Nucleus accumbens (tissue), 56 donors: ENCODE results near the gene TES.
"Not testable (repeated sequence)": the region's sequence is repeated elsewhere in the genome, so short reads cannot be mapped to it uniquely, and the experiment has no call there.

Experiments
- DNase-seq, 56 donors: peaks; one replicate each; lab custom pipeline; 2025; lab: John Stamatoyannopoulos, UW

TES gene

GRCh38 chr7:116210345-116211005 lies at the start of gene TES:
TSS of gene TES (plus strand) at chr7:116210539. CDS start at chr7:116210708, 169 bp downstream.
- DNase-seq: peak in 2 of 56 donors; percentile 9 to 10

GRCh38 chr7:116161728-116162127 lies 48.6 kb upstream of the TES start:
- no peak for DNase-seq

DNA sequence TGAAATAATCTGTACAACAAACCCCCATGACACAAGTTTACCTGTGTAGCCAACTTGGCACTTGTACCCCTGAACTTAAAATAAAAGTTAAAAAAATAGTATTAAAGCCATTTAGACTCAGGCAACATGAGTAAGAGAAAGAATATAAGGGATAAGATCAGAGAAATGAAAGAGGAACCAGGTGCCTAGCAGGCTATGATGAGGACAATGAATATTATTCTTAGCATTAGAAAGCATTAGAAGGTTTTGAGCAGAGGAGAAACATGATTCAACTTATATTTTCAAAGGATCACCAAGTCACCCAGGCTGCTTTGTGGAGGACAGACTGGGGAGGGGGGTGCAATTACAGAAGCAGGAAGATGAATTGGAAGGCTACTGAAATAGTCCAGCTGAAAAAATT lies 48.1 kb upstream of the TES start:
- DNase-seq: no peak

- no peak for DNase-seq
These were observed 47.3 kb upstream of the TES start for GRCh38 chr7:116162992-116163391.

DNA sequence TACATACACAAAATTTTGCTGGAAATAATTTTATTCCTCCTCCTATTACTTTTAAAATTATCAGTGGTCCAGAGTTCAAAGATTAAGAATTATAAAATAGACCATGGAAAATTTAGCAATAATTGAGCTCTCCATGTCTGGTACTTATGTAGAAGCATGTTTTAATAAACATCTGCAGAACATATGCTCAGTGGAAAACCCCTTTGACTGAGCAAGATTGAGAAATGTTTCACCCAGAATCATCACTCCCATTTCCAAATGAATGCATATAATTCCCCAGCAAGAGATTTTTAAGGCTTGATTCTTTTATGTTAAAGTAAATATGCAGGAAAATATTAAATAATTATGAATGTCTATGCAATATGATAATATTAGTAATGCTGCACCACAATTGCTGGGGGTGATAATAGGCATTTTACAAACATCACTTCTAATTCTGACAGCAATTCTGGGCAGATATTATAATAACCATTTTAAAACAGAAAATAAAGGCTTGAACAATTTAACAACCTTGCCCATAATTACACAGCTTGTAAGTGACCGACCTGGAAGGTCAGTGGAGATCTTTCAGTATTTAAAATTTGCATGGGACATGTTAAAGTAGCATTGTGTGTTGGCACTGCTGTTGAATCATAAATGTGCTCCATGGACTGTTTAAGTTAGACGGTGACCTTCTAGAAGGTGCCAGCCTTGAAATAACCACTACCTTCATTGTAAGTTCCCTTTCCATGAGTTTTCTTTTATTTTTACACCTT lies 45.6 kb upstream of the TES start:
- DNase-seq: no peak

DNA sequence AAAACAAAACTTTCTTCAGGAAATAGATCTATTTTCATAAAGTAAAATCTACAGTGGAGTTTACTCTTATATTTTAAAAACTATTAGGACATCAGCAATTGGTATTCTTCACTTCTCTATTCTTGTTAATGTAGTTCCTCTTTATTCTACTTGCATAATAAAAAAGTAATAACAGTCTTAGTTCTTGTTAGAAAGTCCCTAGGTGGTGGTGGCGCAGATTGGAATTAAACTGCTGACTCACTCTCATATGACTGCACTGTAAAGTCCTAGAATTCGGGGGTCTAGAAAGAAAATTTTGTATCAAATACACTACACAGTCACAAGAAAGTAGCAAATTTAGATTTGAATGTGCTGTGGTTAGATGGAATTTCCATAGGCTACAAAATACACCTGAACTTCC lies 44.6 kb upstream of the TES start:
- no peak for DNase-seq

GRCh38 chr7:116166156-116166555 lies 44.2 kb upstream of the TES start:
- DNase-seq: no peak

DNA sequence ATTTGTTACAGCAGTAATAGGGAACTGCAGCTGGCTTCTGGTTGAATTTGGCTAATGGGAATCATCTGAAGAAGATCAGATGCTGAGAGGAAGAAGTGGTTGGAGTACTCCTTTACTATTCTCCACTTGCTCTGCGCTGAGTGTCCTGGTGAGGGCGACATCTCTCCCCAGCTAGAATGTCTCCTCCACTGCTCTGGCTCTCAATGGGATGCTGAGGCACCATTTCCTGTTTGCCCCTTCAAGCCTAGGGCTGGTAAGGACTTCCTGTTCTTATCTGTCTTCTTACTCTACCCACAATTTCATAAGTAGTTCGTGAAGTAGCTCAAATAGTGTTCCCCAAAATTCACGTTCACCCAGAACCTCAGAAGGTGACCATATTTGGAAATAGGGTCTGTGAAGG lies 43.2 kb upstream of the TES start:
- DNase-seq: no peak

GRCh38 chr7:116169060-116169459 lies 41.3 kb upstream of the TES start:
- DNase-seq: no peak

DNA sequence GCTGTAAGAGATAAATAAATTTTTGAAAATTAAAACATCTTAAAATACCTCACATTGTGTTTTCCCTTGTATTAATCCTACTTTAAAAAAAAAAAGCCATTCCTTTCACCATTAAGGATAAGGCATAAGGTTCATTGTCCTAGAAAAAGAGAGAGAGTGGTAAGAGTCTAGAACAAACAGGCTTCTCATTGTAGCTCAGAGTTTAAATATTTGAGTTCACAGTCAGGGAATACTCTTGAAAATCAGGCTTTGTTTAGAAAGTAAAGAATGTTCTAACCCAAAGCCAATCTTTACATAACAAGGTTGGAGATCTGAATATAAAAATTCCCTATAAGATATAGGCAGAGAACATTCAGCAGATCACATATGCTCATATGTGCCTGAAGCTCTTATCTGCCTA lies 40.2 kb upstream of the TES start:
- no peak for DNase-seq

- peak in 1 of 56 donors; percentile 4 for DNase-seq
These were observed 39.2 kb upstream of the TES start for GRCh38 chr7:116171094-116171493.

DNA sequence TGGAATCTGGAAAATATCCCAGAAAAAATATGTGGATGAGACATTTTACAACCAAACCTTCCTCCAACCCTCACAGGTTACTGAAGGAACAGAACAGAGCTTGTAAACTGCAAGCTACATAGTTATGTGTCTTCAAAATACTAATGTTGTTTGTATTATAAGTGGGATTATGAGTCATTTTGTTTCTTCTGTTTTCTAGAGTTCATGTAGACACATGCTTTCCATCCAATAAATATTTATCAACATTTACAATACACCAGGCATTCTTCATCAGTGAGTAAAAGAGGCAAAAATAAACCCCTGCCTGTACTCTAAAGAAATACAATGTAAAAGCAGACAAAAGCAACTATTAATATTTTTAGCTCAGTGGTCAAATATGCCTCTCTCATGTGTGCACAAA lies 38.0 kb upstream of the TES start:
- DNase-seq: no peak

GRCh38 chr7:116173051-116174028 lies 37.0 kb upstream of the TES start:
- peak in 2 of 56 donors; percentile 4 to 21 for DNase-seq

- not testable (repeated sequence) for DNase-seq
These were observed 35.2 kb upstream of the TES start for GRCh38 chr7:116175095-116175494.

- DNase-seq: no peak
These were observed 34.1 kb upstream of the TES start for GRCh38 chr7:116176226-116176625.

- no peak for DNase-seq
These were observed 33.3 kb upstream of the TES start for GRCh38 chr7:116177009-116177408.

- no peak for DNase-seq
These were observed 30.0 kb upstream of the TES start for GRCh38 chr7:116180302-116180701.

DNA sequence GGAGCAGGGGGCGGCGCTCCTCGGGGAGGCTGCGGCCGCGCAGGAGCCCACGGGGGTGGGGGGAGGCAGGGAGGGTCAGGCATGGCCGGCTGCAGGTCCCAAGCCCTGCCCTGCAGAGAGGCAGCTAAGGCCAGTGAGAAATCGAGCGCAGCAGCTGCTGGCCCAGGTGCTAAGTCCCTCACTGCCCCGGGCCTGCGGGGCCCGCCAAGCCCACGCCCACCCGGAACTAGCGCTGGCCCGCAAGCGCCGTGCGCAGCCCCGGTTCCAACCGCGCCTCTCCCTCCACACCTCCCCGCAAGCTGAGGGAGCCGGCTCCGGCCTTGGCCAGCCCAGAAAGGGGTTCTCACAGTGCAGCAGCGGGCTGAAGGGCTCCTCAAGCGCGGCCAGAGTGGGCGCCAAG lies 28.3 kb upstream of the TES start:
- DNase-seq: no peak

- no peak for DNase-seq
These were observed 24.9 kb upstream of the TES start for GRCh38 chr7:116185450-116185849.

- DNase-seq: no peak
These were observed 24.4 kb upstream of the TES start for GRCh38 chr7:116185956-116186355.

DNA sequence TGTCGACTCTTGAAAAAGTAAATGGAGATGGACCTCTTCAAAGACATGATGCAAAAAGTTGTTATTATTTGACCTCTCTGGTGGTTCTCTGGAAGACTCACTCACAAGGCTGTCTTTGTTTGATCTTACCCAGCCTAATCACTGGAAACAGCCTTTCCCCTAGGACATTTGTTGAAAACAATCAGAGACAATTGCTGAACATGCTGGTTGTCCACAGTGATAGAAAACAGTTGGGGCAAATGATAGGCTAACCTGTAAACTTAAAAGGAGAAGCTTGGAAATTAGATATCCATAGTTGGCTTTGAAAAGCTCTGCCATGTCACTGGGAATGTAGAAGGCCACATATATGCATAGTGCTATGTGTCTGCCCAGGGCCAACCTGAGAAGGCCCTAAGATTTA lies 22.9 kb upstream of the TES start:
- DNase-seq: no peak
